ENCODE data around the gene ZNF235.
"Not testable (repeated sequence)": the region's sequence is repeated elsewhere in the genome, so short reads cannot be mapped to it uniquely, and the experiment has no call there.

DNA sequence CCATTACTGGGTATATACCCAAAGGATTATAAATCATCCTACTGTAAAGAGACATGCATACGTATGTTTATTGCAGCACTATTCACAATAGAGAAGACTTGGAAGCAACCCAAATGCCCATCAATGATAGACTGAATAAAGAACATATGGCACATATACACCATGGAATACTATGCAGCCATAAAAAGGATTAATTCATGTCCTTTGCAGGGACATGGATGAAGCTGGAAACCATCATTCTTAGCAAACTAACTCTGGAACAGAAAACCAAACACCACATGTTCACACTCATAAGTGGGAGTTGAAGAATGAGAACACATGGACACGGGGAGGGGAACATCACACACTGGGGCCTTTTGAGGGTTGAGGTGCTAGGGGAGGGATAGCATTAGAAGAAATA is 51.4 kb downstream of the ZNF235 start:
- not testable (repeated sequence) for TF ChIP-seq EZH2 (IDR thresholded peaks at IDR 0.05; ENCODE audit: low read length, missing control alignments)
- TF ChIP-seq, protein P1, sequence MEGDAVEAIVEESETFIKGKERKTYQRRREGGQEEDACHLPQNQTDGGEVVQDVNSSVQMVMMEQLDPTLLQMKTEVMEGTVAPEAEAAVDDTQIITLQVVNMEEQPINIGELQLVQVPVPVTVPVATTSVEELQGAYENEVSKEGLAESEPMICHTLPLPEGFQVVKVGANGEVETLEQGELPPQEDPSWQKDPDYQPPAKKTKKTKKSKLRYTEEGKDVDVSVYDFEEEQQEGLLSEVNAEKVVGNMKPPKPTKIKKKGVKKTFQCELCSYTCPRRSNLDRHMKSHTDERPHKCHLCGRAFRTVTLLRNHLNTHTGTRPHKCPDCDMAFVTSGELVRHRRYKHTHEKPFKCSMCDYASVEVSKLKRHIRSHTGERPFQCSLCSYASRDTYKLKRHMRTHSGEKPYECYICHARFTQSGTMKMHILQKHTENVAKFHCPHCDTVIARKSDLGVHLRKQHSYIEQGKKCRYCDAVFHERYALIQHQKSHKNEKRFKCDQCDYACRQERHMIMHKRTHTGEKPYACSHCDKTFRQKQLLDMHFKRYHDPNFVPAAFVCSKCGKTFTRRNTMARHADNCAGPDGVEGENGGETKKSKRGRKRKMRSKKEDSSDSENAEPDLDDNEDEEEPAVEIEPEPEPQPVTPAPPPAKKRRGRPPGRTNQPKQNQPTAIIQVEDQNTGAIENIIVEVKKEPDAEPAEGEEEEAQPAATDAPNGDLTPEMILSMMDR (conservative IDR thresholded peaks at IDR 0.05 in 1 of 2, IDR thresholded peaks at IDR 0.05 in 1 of 2; ENCODE audit: low read depth in 1 of 2, low read length in 2 of 2): not testable (repeated sequence)
